ENCODE results near the gene CAMSAP3.

CAMSAP3 gene

DNA sequence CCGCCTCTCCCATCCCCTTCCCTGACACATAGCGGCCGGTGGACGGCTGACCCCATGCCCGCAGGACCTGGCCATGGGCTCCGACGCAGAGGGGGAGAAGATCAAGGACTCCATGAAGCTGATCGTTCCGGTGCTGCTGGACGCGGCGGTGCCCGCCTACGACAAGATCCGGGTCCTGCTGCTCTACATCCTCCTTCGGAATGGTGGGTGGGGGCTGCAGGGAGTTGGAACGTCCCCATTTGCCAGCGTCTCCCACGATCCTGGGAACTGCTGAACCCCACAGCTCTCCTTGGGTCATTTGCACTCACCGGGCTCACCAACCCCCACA lies 48.9 kb downstream of the CAMSAP3 start:
- TF ChIP-seq, protein P1, sequence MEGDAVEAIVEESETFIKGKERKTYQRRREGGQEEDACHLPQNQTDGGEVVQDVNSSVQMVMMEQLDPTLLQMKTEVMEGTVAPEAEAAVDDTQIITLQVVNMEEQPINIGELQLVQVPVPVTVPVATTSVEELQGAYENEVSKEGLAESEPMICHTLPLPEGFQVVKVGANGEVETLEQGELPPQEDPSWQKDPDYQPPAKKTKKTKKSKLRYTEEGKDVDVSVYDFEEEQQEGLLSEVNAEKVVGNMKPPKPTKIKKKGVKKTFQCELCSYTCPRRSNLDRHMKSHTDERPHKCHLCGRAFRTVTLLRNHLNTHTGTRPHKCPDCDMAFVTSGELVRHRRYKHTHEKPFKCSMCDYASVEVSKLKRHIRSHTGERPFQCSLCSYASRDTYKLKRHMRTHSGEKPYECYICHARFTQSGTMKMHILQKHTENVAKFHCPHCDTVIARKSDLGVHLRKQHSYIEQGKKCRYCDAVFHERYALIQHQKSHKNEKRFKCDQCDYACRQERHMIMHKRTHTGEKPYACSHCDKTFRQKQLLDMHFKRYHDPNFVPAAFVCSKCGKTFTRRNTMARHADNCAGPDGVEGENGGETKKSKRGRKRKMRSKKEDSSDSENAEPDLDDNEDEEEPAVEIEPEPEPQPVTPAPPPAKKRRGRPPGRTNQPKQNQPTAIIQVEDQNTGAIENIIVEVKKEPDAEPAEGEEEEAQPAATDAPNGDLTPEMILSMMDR (IDR thresholded peaks at IDR 0.05; ENCODE audit: control insufficient read depth, extremely low read depth, insufficient read depth), result no peak
- H3K4me3 ChIP-seq (ENCODE audit: low read depth, low read length), result no peak overlapping the region
- DNase-seq (ENCODE audit: low read depth), result no peak

DNA sequence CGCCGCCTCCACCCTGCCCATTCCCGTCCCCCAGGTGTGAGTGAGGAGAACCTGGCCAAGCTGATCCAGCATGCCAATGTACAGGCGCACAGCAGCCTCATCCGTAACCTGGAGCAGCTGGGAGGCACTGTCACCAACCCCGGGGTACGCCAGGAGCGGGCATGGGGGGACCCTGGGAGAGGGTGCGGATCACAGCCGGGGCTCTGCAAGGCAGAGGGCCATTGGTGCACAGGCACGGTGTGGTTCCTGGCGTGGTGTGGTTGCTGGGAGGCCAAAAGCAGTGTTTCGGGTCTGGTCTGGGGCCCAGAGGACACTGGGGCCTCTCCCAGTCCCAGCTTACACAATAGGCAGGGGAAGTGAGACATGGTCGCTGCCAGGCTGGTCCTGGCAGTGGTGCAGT lies 49.5 kb downstream of the CAMSAP3 start:
- no peak for DNase-seq (ENCODE audit: low read depth)
- TF ChIP-seq, protein P1 (IDR thresholded peaks at IDR 0.05; ENCODE audit: control insufficient read depth, extremely low read depth, insufficient read depth), result no peak
- H3K4me3 ChIP-seq (ENCODE audit: low read depth, low read length), result no peak overlapping the region

DNA sequence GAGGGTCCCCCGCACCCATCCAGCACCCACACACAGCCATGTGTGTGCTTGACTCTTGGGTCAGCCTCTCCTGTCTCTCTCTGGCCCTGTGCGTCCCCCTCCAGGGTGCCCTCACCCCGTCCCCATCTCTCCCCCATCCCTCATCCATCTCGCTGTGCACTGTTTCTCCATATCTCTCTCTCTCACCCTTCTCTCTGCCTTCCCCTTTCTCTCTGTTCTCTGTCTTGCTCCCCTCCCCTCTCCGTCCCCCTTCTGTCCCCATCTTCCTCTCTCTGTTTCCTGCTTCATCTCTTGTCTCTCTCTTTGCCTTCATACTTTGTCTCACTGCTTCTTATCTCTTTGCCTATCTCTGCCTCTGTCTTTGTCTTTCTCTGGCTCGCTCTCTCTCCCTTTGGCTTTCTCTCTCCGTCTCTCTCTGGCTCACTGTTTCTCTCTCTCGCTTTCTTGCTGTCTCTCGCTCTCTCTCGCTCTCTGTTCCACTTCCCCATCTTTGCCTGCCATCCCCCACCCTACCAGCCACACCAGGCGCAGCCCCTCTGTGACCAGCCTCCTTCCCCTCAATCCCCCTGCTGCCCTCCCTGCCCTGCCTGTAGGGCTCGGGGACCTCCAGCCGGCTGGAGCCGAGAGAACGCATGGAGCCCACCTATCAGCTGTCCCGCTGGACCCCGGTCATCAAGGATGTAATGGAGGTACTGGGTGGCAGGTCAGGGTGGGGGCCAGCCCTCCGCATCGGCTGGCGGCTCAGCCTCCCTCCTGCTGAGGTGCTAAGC lies 50.2 kb downstream of the CAMSAP3 start:
- DNase-seq (ENCODE audit: low read depth), result no peak
- TF ChIP-seq, protein P1 (IDR thresholded peaks at IDR 0.05; ENCODE audit: control insufficient read depth, extremely low read depth, insufficient read depth), result no peak
- H3K4me3 ChIP-seq (ENCODE audit: low read depth, low read length), result no peak overlapping the region

DNA sequence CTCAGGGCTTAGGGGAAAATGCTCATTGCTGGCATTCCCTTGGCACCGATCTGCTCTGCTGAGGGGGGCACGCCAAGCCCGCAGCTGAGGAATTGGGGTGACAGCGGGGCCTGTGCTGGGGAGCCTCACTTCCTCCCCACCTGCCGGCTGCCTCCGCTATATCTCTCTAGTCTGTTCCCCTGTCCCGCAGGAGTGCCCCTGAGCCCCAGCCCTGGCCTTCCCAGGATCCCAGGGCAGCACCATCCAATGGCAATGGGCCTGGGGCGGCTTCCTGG lies 50.7 kb downstream of the CAMSAP3 start:
- H3K4me3 ChIP-seq (ENCODE audit: low read depth, low read length), result no peak overlapping the region
- no peak for DNase-seq (ENCODE audit: low read depth)
- TF ChIP-seq, protein P1 (IDR thresholded peaks at IDR 0.05; ENCODE audit: control insufficient read depth, extremely low read depth, insufficient read depth), result no peak

DNA sequence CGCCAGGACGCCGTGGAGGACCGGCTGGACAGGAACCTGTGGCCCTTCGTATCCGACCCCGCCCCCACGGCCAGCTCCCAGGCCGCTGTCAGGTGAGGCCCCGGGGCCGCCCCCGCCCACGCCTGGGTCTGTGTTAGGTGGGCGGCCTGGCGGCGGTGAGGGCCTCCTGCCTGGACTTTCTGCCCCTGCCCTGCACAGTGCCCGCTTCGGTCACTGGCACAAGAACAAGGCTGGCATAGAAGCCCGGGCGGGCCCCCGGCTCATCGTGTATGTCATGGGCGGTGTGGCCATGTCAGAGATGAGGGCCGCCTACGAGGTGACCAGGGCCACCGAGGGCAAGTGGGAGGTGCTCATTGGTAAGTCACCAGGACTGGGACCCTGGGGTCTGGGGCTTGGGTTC lies 51.5 kb downstream of the CAMSAP3 start:
- no peak overlapping the region for H3K4me3 ChIP-seq (ENCODE audit: low read depth, low read length)
- TF ChIP-seq, protein P1 (IDR thresholded peaks at IDR 0.05; ENCODE audit: control insufficient read depth, extremely low read depth, insufficient read depth), result no peak
- DNase-seq (ENCODE audit: low read depth), result no peak

DNA sequence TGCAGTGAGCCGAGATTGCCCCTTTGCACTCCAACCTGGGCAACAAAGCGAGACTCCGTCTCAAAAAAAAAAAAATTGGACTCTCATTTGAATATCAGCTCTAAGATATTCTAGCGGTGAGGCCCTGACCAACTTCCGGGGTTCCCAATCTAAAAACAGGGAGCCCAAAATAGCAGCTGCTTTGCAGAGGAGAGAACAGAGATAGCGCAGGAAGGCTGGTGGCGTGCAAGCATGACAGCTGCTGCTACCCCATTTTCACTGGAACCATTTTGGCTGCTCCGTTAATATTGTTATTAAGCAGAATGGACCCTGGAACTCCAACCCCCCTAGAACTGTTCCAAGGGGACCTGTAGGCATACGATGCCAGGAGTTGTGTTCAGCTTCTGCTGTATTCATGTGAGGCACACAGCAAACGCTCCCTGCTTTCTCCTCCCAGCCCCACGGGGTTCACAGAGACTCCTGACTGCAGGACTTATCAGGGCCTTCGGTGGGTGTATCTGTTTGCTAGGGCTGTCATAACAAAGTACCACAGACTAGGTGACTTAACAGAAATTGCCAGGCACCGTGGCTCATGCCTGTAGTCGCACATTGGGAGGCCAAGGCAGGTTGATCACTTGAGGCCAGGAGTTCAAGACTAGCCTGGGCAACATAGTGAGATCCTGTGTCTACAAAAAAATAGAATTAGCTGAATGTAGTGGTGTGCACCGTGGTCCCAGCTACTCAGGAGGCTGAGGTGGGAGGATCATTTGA lies 52.8 kb downstream of the CAMSAP3 start:
- no peak overlapping the region for H3K4me3 ChIP-seq (ENCODE audit: low read depth, low read length)
- TF ChIP-seq, protein P1 (IDR thresholded peaks at IDR 0.05; ENCODE audit: control insufficient read depth, extremely low read depth, insufficient read depth), result no peak
- no peak for DNase-seq (ENCODE audit: low read depth)

DNA sequence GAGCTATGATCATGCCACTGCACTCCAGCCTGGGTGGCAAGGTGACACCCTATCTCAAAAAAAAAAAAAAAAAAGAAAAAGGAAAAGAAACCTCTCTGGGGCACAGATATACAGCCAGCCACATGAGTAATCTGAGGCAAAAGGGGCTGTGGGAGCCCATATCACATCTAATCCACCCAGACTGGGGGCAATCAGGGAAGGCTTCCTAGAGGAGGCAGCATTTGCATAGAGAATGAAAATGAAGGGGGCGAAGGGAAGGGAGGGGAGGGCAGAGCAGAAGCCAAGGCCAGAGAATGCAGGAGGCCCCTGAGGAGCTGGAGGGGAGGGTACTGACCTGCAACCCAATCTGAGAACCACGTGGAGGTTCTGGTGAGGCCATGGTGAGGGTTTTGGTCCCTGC lies 54.5 kb downstream of the CAMSAP3 start:
- TF ChIP-seq, protein P1 (IDR thresholded peaks at IDR 0.05; ENCODE audit: control insufficient read depth, extremely low read depth, insufficient read depth), result no peak
- no peak for DNase-seq (ENCODE audit: low read depth)
- H3K4me3 ChIP-seq (ENCODE audit: low read depth, low read length), result no peak overlapping the region

Measured in LNCaP clone FGC (cell line).